Neuron (in vitro differentiated cells): ENCODE data around the gene TRPM2.
"Not testable (repeated sequence)": the region's sequence is repeated elsewhere in the genome, so short reads cannot be mapped to it uniquely, and the experiment has no call there.

ENCODE experiments used
- H2AFZ ChIP-seq: one replicate; pipeline ENCODE4 v1.6.1; 2013; ENCODE audit warnings: low read depth, mild to moderate bottlenecking, inconsistent platforms, low read length, moderate library complexity
- H3K27me3 ChIP-seq: one replicate; pipeline ENCODE4 v1.6.1; 2013; ENCODE audit warnings: low read length; ENCODE audit not compliant: insufficient read depth
- H3K36me3 ChIP-seq: one replicate; pipeline ENCODE4 v1.6.1; 2013; ENCODE audit warnings: low read length; ENCODE audit not compliant: insufficient read depth
- H3K4me1 ChIP-seq: one replicate; pipeline ENCODE4 v1.6.1; 2013; ENCODE audit warnings: low read length; ENCODE audit not compliant: insufficient read depth
- H3K4me3 ChIP-seq: 2 replicates; pipeline ENCODE4 v1.5.1; 2013; ENCODE audit warnings: mild to moderate bottlenecking, low read length, moderate library complexity
- H3K9me3 ChIP-seq: one replicate; pipeline ENCODE4 v1.6.1; 2013; ENCODE audit warnings: low read length

The TRPM2 gene

DNA sequence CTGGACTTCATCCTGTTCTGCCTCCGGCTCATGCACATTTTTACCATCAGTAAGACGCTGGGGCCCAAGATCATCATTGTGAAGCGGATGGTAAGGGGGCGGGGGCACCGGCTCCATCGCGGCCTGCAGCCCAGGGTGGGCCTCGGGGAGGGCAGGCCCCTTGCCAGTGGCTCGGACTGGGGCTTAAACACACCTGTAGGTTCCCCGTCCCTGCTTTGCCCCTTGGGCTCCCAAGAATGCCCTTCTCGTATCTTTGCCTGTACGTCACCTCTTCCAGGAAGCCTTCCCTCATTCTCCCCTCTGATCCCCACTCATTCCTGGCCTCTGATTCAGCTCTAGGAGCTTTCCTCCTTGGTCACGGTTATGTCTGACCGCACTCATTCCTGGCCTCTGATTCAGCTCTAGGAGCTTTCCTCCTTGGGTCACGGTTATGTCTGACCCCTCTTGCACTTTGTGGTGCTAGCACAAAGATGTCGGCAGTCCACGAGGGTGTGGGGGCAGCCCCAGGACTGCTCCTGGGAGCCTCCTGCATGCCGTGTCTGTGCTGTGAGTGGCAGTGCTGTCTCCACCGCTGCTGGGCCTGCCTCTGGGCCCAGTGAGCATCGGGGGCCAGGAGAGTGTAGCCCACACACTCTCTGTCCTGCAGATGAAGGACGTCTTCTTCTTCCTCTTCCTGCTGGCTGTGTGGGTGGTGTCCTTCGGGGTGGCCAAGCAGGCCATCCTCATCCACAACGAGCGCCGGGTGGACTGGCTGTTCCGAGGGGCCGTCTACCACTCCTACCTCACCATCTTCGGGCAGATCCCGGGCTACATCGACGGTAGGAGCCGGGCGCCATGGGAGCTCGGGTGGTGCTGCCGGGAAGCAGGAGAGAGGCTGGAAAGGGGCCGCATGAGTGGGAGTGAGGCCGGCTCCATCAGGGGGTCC is 52.8 kb downstream of the TRPM2 start:
- Histone ChIP-seq H3K27me3 (no peaks in the 10 kb centered on the region), H2AFZ (no peak overlapping the region), H3K4me1 (no peaks in the 10 kb centered on the region), H3K36me3 (no peaks in the 10 kb centered on the region), H3K9me3 (no peaks in the 10 kb centered on the region), H3K4me3 (no peak overlapping the region)

DNA sequence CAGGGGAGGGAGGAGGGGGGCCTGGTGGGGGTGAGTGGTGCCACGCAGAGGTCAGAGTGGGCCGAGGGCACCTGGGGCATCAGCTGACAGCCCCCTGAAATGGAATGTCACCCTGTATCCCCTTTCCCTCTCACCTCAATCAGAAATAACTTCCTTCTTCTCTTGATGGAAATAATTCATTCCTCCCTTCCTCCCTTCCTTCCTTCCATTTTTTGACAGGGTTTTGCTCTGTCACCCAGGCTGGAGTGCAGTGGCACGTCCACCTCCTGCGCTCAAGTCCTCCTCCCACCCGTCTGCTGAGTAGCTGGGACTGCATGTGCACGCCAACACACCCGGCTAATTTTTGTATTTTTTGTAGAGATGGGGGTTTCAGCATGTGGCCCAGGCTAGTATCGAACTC is 53.5 kb downstream of the TRPM2 start:
- Histone ChIP-seq H3K36me3 (no peaks in the 10 kb centered on the region), H3K9me3 (no peaks in the 10 kb centered on the region), H2AFZ (no peak overlapping the region), H3K4me1 (no peaks in the 10 kb centered on the region), H3K4me3 (no peak overlapping the region), H3K27me3 (no peaks in the 10 kb centered on the region)

GRCh38 chr21:44407493-44407892 is 54.1 kb downstream of the TRPM2 start:
- H3K27me3 ChIP-seq, result no peaks in the 10 kb centered on the region
- no peaks in the 10 kb centered on the region for H3K36me3 ChIP-seq
- H3K9me3 ChIP-seq, result no peaks in the 10 kb centered on the region
- H2AFZ ChIP-seq, result no peak overlapping the region
- no peak overlapping the region for H3K4me3 ChIP-seq
- no peaks in the 10 kb centered on the region for H3K4me1 ChIP-seq

GRCh38 chr21:44408226-44408625 is 54.8 kb downstream of the TRPM2 start:
- H3K36me3 ChIP-seq, result no peaks in the 10 kb centered on the region
- H3K27me3 ChIP-seq, result no peaks in the 10 kb centered on the region
- no peak overlapping the region for H2AFZ ChIP-seq
- H3K4me3 ChIP-seq, result no peak overlapping the region
- H3K9me3 ChIP-seq, result no peaks in the 10 kb centered on the region
- no peaks in the 10 kb centered on the region for H3K4me1 ChIP-seq

- Histone ChIP-seq H2AFZ (no peak overlapping the region), H3K4me3 (no peak overlapping the region)
Measured at GRCh38 chr21:44413566-44414290, 60.3 kb downstream of the TRPM2 start.

GRCh38 chr21:44414291-44415072 is 61.1 kb downstream of the TRPM2 start:
- Histone ChIP-seq H3K36me3 (no peaks in the 10 kb centered on the region), H3K4me1 (no peaks in the 10 kb centered on the region), H3K9me3 (peaks cover 5% of the 10 kb centered on the region), H3K27me3 (peaks cover 6% of the 10 kb centered on the region), H3K4me3 (no peak overlapping the region), H2AFZ (no peak overlapping the region)

More at GRCh38 chr21:44413566-44414290, 60.3 kb downstream of the TRPM2 start:
- Histone ChIP-seq H3K27me3 (peaks cover 6% of the 10 kb centered on the region), H3K9me3 (peaks cover under 1% of the 10 kb centered on the region), H3K36me3 (no peaks in the 10 kb centered on the region), H3K4me1 (no peaks in the 10 kb centered on the region)

- Histone ChIP-seq H3K27me3 (peaks cover 6% of the 10 kb centered on the region), H3K36me3 (no peaks in the 10 kb centered on the region), H2AFZ (no peak overlapping the region), H3K9me3 (peaks cover 8% of the 10 kb centered on the region), H3K4me1 (no peaks in the 10 kb centered on the region), H3K4me3 (no peak overlapping the region)
Measured at GRCh38 chr21:44415073-44416025, 61.9 kb downstream of the TRPM2 start.

- H3K36me3 ChIP-seq, result no peaks in the 10 kb centered on the region
- H3K27me3 ChIP-seq, result peaks cover 6% of the 10 kb centered on the region
- no peak overlapping the region for H2AFZ ChIP-seq
- no peaks in the 10 kb centered on the region for H3K4me1 ChIP-seq
- no peak overlapping the region for H3K4me3 ChIP-seq
- H3K9me3 ChIP-seq, result peaks cover 8% of the 10 kb centered on the region
Measured at GRCh38 chr21:44416193-44416592, 62.8 kb downstream of the TRPM2 start.

GRCh38 chr21:44417621-44418107 is 64.2 kb downstream of the TRPM2 start:
- H2AFZ ChIP-seq, H3K4me1 ChIP-seq, H3K9me3 ChIP-seq, H3K36me3 ChIP-seq, H3K27me3 ChIP-seq, H3K4me3 ChIP-seq: not testable (repeated sequence)

DNA sequence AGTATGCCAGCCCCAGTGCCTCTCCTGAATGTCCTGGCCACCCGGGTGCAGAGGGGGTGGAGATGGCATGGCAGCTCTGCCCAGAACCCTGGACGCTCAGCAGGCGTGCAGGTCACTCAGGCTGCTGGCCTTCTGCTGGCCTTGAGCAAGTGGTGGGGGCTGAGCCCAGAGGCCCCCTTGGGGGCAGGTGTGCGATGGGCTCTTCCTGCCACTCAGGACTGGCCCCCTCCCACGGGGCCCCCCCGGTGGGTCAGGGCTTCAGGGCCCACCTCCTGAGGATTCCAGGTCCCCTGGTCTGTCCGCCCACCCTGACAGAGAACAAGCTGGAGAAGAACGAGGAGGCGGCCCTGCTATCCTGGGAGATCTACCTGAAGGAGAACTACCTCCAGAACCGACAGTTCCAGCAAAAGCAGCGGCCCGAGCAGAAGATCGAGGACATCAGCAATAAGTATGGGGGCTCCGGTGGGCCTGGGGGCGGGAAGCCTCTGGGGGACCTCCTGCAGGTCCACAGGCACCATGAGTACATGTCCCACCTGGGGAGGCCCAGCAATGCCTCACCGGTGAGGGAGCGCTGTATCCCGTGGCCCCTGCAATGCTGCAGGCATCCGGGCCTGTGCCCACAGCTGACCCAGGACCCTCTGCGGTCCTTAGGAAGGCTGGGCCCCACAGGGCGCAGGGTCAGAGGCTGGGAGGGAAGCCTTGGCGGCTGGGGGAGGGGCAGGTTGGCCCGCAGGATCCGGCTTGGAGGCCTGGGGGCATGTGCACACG is 64.9 kb downstream of the TRPM2 start:
- H3K4me1 ChIP-seq, result no peaks in the 10 kb centered on the region
- H3K4me3 ChIP-seq, result no peak overlapping the region
- H3K27me3 ChIP-seq, result peaks cover 6% of the 10 kb centered on the region
- no peaks in the 10 kb centered on the region for H3K36me3 ChIP-seq
- peaks cover 8% of the 10 kb centered on the region for H3K9me3 ChIP-seq
- H2AFZ ChIP-seq, result no peak overlapping the region

DNA sequence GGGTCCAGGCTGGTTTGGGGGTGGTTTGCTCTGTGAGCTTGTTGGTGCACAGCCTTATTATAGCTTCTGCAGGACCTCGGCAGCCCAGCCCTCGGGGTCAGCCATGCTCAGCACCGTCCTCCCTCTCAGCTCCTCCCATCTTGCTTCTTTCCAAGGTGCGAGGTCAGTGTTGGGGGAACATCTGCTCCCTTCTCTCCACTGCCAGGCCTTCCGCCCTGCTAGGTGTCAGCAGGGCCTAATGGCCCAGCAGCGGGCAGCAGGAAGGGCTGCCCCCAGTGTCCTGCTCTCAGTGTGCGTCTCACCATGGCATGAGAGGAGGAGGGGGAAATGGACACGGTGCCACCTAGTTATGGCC is 65.4 kb downstream of the TRPM2 start:
- Histone ChIP-seq H3K4me3 (no peak overlapping the region), H3K36me3 (no peaks in the 10 kb centered on the region), H2AFZ (no peak overlapping the region), H3K9me3 (peaks cover 8% of the 10 kb centered on the region), H3K27me3 (peaks cover 6% of the 10 kb centered on the region), H3K4me1 (no peaks in the 10 kb centered on the region)
